Amniotic stem cell (primary cell): ENCODE results near the gene U2SURP.
"Not testable (repeated sequence)": the region's sequence is repeated elsewhere in the genome, so short reads cannot be mapped to it uniquely, and the experiment has no call there.

Experiments
- DNase-seq: peaks from one replicate; lab custom pipeline; 2025; lab: John Stamatoyannopoulos, UW

U2SURP gene

GRCh38 chr3:143071776-143072175 lies 70.4 kb downstream of the U2SURP start:
- no peak for DNase-seq

- DNase-seq: not testable (repeated sequence)
Observed at GRCh38 chr3:143072298-143073020, 71.1 kb downstream of the U2SURP start.

GRCh38 chr3:143073541-143073940 lies 72.2 kb downstream of the U2SURP start:
- DNase-seq: not testable (repeated sequence)

GRCh38 chr3:143073983-143074382 lies 72.6 kb downstream of the U2SURP start:
- DNase-seq: not testable (repeated sequence)

- DNase-seq: peak; percentile 3
Observed at GRCh38 chr3:143078883-143079282, 77.5 kb downstream of the U2SURP start.

- DNase-seq: no peak
Observed at GRCh38 chr3:143080196-143080595, 78.8 kb downstream of the U2SURP start.

- DNase-seq: no peak
Observed at GRCh38 chr3:143081365-143081764, 80.0 kb downstream of the U2SURP start.

GRCh38 chr3:143081844-143082778 lies 80.7 kb downstream of the U2SURP start:
- no peak for DNase-seq

GRCh38 chr3:143083781-143084180 lies 82.4 kb downstream of the U2SURP start:
- no peak for DNase-seq

GRCh38 chr3:143084856-143085731 lies 83.7 kb downstream of the U2SURP start:
- peak; percentile 1 for DNase-seq

GRCh38 chr3:143088835-143089234 lies 87.5 kb downstream of the U2SURP start:
- DNase-seq: no peak

GRCh38 chr3:143089965-143090364 lies 88.6 kb downstream of the U2SURP start:
- no peak for DNase-seq

GRCh38 chr3:143090486-143090885 lies 89.1 kb downstream of the U2SURP start:
- no peak for DNase-seq

GRCh38 chr3:143090976-143091837 lies 89.8 kb downstream of the U2SURP start:
- DNase-seq: no peak

- DNase-seq: no peak
Observed at GRCh38 chr3:143092191-143092590, 90.8 kb downstream of the U2SURP start.

GRCh38 chr3:143095813-143096212 lies 94.4 kb downstream of the U2SURP start:
- DNase-seq: no peak

GRCh38 chr3:143098032-143098764 lies 96.8 kb downstream of the U2SURP start:
- no peak for DNase-seq

GRCh38 chr3:143099210-143099609 lies 97.8 kb downstream of the U2SURP start:
- no peak for DNase-seq

GRCh38 chr3:143099690-143100089 lies 98.3 kb downstream of the U2SURP start:
- DNase-seq: no peak

- DNase-seq: no peak
Observed at GRCh38 chr3:143100451-143100850, 99.1 kb downstream of the U2SURP start.
